BLaER1 treated with 17β-estradiol and CSF1 and Interleukin-3, amounts not matched to agents 10 nM and 100 nM (cell line): ENCODE measurements around the gene SCN1B.
"Not testable (repeated sequence)": the region's sequence is repeated elsewhere in the genome, so short reads cannot be mapped to it uniquely, and the experiment has no call there.

ENCODE experiments used
- H3K27ac ChIP-seq, 11 experiments: shearing (Covaris generic); formaldehyde crosslinking; 2 replicates each; pipeline ENCODE4 v1.8.1; 2022
- H3K27me3 ChIP-seq, 11 experiments: shearing (Covaris generic); formaldehyde crosslinking; 2 replicates each; pipeline ENCODE4 v1.8.1; 2022
- H3K36me3 ChIP-seq, 11 experiments: shearing (Covaris generic); formaldehyde crosslinking; 2 replicates each; pipeline ENCODE4 v1.8.1; 2022
- H3K4me1 ChIP-seq, 10 experiments: shearing (Covaris generic); formaldehyde crosslinking; 2 replicates each; pipeline ENCODE4 v1.8.1; 2022
- H3K4me2 ChIP-seq, 11 experiments: shearing (Covaris generic); formaldehyde crosslinking; 2 replicates each; pipeline ENCODE4 v1.8.1; 2022
- H3K4me3 ChIP-seq, 10 experiments: shearing (Covaris generic); formaldehyde crosslinking; 2 replicates each; pipeline ENCODE4 v1.8.1; 2022
- H3K9ac ChIP-seq, 11 experiments: shearing (Covaris generic); formaldehyde crosslinking; 2 replicates each; pipeline ENCODE4 v1.8.1; 2022
- H3K9me3 ChIP-seq, 11 experiments: shearing (Covaris generic); formaldehyde crosslinking; replicated peaks in 1 of 11; 2 replicates each; pipeline ENCODE4 v1.8.1; 2022
- H4K20me1 ChIP-seq, 11 experiments: shearing (Covaris generic); formaldehyde crosslinking; 2 replicates each; pipeline ENCODE4 v1.8.1; 2022
- Cebpa-rat ChIP-seq, 11 experiments: shearing (Covaris generic); IDR thresholded peaks; 2 replicates each; pipeline ENCODE4 v1.8.1; 2022

The SCN1B gene

GRCh38 chr19:35025969-35026368 is 4.3 kb upstream of the SCN1B start:
- H4K20me1 ChIP-seq: peaks cover 0 to 83% (median 30%) of the 10 kb centered on the region in 11 experiments; a peak in 16 of 22 replicates
- no peak for TF ChIP-seq Cebpa-rat (IDR thresholded peaks at IDR 0.05)
- peaks cover 0 to 29% (median 24%) of the 10 kb centered on the region in 11 experiments; a peak in 17 of 22 replicates for H3K27me3 ChIP-seq
- H3K36me3 ChIP-seq: peaks cover 69 to 78% (median 75%) of the 10 kb centered on the region in 11 experiments
- no peaks in the 10 kb centered on the region for H3K9me3 ChIP-seq
- no peak overlapping the region for H3K4me2 ChIP-seq
- H3K4me1 ChIP-seq: peaks cover 5 to 32% (median 9%) of the 10 kb centered on the region in 10 experiments; a peak in 18 of 20 replicates
- H3K27ac ChIP-seq: no peak overlapping the region
- H3K4me3 ChIP-seq: no peak overlapping the region
- no peak overlapping the region for H3K9ac ChIP-seq

GRCh38 chr19:35026418-35026817 is 3.9 kb upstream of the SCN1B start:
- no peak overlapping the region for H3K9ac ChIP-seq
- no peak overlapping the region for H3K27ac ChIP-seq
- H3K9me3 ChIP-seq: no peaks in the 10 kb centered on the region
- peaks cover 0 to 79% (median 30%) of the 10 kb centered on the region in 11 experiments; a peak in 16 of 22 replicates for H4K20me1 ChIP-seq
- H3K4me1 ChIP-seq: peaks cover 6 to 34% (median 13%) of the 10 kb centered on the region in 10 experiments; a peak in 18 of 20 replicates
- peaks cover 0 to 34% (median 28%) of the 10 kb centered on the region in 11 experiments; a peak in 18 of 22 replicates for H3K27me3 ChIP-seq
- peaks cover 65 to 73% (median 70%) of the 10 kb centered on the region in 11 experiments for H3K36me3 ChIP-seq
- H3K4me2 ChIP-seq: no peak overlapping the region
- H3K4me3 ChIP-seq: no peak overlapping the region
- TF ChIP-seq Cebpa-rat (IDR thresholded peaks at IDR 0.05): no peak

DNA sequence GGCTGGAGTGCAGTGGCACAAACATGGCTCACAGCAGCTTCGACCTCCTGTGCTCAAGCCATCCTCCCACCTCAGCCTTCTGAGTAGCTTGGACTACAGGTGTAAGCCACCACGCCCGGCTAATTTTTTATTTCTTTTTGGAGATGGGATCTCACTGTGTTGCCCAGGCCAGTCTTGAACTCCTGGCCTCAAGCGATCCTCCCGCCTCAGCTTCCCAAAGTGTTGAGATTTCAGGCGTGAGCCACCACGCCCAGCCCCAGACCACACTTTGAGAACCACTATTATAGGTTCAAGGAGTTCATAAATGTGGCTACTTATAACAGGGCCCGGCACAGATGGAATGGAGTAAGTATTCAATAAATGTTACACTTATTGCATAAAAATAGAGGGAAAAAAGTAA is 3.3 kb upstream of the SCN1B start:
- Histone ChIP-seq H3K27ac (no peak overlapping the region), H3K4me1 (peaks cover 6 to 37% (median 17%) of the 10 kb centered on the region in 10 experiments; a peak in 18 of 20 replicates), H4K20me1 (peaks cover 0 to 73% (median 30%) of the 10 kb centered on the region in 11 experiments; a peak in 16 of 22 replicates), H3K9me3 (no peaks in the 10 kb centered on the region), H3K4me2 (no peak overlapping the region), H3K27me3 (peaks cover 0 to 40% (median 34%) of the 10 kb centered on the region in 11 experiments; a peak in 18 of 22 replicates), H3K36me3 (peaks cover 59 to 67% (median 64%) of the 10 kb centered on the region in 11 experiments), H3K9ac (no peak overlapping the region), H3K4me3 (no peak overlapping the region)
- no peak for TF ChIP-seq Cebpa-rat (IDR thresholded peaks at IDR 0.05)

DNA sequence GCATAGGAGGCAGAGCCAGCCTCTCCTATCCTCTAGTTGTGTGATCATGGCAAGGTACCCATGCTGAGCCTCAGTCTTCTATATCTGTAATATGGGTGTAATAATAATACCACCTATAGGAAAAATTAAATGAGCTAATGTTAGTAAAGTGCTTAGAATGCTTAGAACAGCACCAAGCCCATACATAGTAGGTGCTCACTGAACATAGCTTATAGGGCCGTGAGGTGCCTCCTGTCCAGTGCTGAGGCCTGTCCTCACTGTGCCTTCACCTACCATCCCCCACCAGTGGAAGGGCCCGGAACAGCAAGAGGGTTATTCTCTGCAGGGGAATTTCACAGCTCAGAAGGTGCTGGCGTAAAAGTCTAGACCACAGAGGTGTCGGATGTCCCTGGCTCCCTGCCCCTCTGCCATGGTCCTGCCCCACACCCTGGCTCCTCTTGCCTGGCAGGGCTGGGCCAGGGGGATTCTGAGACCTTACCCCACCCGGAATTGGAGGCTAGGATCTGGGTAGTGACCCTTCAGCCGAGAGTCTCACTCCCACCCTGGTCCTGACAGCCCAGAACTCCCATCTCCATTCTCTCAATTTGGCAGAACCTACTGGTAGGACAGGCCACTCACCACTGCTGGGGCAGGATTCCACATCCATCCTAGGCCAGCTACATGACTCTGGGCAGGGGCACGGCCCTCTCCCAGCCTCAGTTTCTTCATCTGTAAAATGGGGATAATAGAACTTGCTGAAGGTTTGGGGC is 2.2 kb upstream of the SCN1B start:
- peaks cover 51 to 58% (median 55%) of the 10 kb centered on the region in 11 experiments for H3K36me3 ChIP-seq
- H3K9me3 ChIP-seq: no peaks in the 10 kb centered on the region

DNA sequence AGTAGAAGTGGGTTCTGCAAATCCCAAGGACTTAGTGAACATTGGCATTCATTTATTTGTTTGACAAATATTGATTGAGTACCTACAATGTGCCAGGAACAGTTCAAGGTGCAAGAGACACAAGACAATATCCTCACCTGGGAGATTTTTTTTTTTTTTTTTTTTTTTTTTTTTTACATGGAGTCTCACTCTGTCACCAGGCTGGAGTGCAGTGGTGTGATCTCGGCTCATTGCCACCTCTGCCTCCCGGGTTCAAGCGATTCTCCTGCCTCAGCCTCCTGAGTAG is 1.7 kb upstream of the SCN1B start:
- Histone ChIP-seq H3K4me1 (peaks cover 14 to 39% (median 30%) of the 10 kb centered on the region in 10 experiments), H3K36me3 (peaks cover 49 to 58% (median 51%) of the 10 kb centered on the region in 11 experiments), H3K27me3 (peaks cover 0 to 52% (median 42%) of the 10 kb centered on the region in 11 experiments; a peak in 18 of 22 replicates), H4K20me1 (peaks cover 0 to 61% (median 28%) of the 10 kb centered on the region in 11 experiments; a peak in 17 of 22 replicates)
- H3K27ac ChIP-seq, H3K4me2 ChIP-seq, H3K9ac ChIP-seq, H3K9me3 ChIP-seq, H3K4me3 ChIP-seq: not testable (repeated sequence)

More for the DNA sequence above, 2.2 kb upstream of the SCN1B start:
- H4K20me1 ChIP-seq: peaks cover 0 to 66% (median 30%) of the 10 kb centered on the region in 11 experiments; a peak in 17 of 22 replicates
- H3K4me2 ChIP-seq: no peak overlapping the region
- no peak overlapping the region for H3K9ac ChIP-seq
- TF ChIP-seq Cebpa-rat (IDR thresholded peaks at IDR 0.05): no peak
- peaks cover 0 to 50% (median 42%) of the 10 kb centered on the region in 11 experiments; a peak in 18 of 22 replicates for H3K27me3 ChIP-seq
- no peak overlapping the region for H3K27ac ChIP-seq
- H3K4me1 ChIP-seq: peaks cover 9 to 39% (median 24%) of the 10 kb centered on the region in 10 experiments
- no peak overlapping the region for H3K4me3 ChIP-seq

DNA sequence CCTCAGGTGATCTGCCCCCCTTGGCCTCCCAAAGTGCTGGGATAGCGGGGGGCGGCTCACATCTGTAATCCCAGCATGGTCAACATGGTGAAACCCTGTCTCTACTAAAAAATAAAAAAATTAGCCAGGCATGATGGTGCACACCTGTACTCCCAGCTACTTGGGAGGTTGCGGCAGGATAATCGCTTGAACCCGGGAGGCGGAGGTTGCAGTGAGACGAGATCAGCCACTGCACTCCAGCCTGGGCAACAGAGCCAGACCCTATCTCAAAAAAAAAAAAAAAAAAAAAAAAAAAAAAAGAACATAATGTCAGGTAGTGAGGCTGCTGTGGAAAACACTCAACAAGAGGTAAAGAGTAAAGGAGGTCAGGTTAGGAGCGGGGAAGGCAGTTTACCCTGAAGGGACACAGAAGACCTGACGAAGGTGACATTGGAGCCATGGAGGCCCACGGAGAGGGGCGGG is 964 bp upstream of the SCN1B start:
- peak overlapping the region in 1 of 10 experiments; percentile 82; a peak in 1 of 20 replicates for H3K4me3 ChIP-seq
- peaks cover 0 to 54% (median 21%) of the 10 kb centered on the region in 11 experiments; a peak in 15 of 22 replicates for H4K20me1 ChIP-seq
- H3K36me3 ChIP-seq: peaks cover 41 to 58% (median 45%) of the 10 kb centered on the region in 11 experiments
- H3K4me1 ChIP-seq: peaks cover 22 to 44% (median 37%) of the 10 kb centered on the region in 10 experiments
- not testable (repeated sequence) for H3K9ac ChIP-seq, H3K27ac ChIP-seq, H3K9me3 ChIP-seq
- H3K27me3 ChIP-seq: peaks cover 0 to 52% (median 42%) of the 10 kb centered on the region in 11 experiments; a peak in 18 of 22 replicates
- peak overlapping the region; percentile 93 to 99 (median 95); a peak in 20 of 22 replicates for H3K4me2 ChIP-seq

DNA sequence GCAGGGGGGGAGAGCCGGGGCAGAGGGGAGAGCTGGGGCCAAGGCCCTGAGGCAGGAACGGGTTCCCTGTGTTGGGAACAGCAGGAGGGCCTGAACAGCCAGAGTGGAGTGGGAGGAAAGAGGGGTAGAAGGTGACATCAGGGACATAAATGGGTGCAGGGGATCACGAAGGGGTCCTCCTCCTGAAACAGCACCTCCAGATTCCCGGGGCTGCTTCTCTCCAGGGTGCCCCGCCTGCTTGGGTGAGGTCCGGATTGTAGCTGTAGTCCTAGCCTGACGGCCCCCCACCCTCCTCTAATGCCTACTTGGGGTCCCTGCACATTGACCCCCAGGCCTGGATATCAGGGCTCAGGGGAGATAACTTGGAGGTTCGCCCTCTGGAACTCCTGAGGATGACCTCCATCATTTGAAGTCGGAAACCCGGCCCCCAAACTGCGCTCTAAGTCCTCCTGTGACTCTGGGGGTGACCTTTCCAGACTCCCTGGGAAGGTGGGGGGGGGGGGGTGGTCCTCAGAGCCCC is 473 bp upstream of the SCN1B start:
- Histone ChIP-seq H3K4me1 (peaks cover 27 to 49% (median 42%) of the 10 kb centered on the region in 10 experiments), H3K4me3 (peak overlapping the region; percentile 71 to 90 (median 80)), H4K20me1 (peaks cover 0 to 49% (median 21%) of the 10 kb centered on the region in 11 experiments; a peak in 15 of 22 replicates), H3K36me3 (peaks cover 37 to 58% (median 41%) of the 10 kb centered on the region in 11 experiments), H3K27ac (peak overlapping the region in 6 of 11 experiments; percentile 20 to 75 (median 62); a peak in 8 of 22 replicates), H3K4me2 (peak overlapping the region; percentile 93 to 99 (median 95)), H3K9me3 (no peaks in the 10 kb centered on the region), H3K27me3 (peaks cover 0 to 52% (median 42%) of the 10 kb centered on the region in 11 experiments; a peak in 18 of 22 replicates), H3K9ac (peak overlapping the region; percentile 65 to 82 (median 80); a peak in 21 of 22 replicates)
- TF ChIP-seq Cebpa-rat (IDR thresholded peaks at IDR 0.05): no peak

DNA sequence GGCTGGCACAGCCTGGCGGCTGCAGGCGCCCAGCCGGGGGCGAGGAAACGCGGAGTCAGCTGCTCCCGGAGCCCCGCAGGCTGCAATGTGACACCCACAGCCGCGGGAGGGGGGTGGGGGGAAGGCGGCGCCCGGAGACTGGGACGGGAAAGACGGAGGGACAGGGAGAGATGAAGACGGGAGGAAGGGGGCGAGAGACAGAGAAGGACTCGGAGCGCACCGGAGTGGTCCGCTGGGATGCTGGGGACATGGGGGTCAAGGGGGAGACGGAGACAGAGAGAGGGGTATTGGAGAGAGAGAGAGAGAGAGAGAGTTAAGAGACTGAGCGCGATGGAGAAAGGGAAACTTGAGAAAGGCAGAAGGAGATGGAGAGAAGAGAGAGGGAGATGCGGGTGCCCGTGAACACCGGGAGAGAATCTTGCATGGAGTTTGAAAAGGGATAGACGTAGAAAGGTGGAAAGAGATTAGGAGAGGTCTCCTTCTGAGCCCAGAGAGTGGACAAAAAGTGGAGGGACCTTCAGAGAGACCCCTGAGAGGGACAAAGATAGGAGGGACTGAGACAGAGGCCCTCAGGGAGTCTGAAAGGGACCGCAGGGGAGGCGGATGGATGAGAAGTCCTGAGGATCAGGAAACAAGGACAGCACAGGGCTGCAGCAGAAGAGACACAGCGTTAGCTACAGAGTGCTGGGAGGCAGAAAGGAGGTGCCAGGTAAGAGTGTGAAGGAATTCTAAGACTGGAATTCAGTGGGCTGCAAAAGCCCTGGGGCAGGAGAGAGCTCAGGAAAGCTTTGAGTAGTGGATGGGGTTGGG is 1.0 kb downstream of the SCN1B start:
- Histone ChIP-seq H3K4me1 (peaks cover 40 to 64% (median 54%) of the 10 kb centered on the region in 10 experiments), H4K20me1 (peaks cover 0 to 34% (median 20%) of the 10 kb centered on the region in 11 experiments; a peak in 15 of 22 replicates), H3K36me3 (peaks cover 22 to 58% (median 26%) of the 10 kb centered on the region in 11 experiments), H3K27me3 (peaks cover 0 to 52% (median 42%) of the 10 kb centered on the region in 11 experiments; a peak in 18 of 22 replicates), H3K9me3 (no peaks in the 10 kb centered on the region), H3K27ac (peak overlapping the region in 6 of 11 experiments; percentile 43 to 75 (median 68); a peak in 8 of 22 replicates), H3K4me3 (peak overlapping the region; percentile 71 to 90 (median 80)), H3K4me2 (peak overlapping the region; percentile 93 to 99 (median 95)), H3K9ac (peak overlapping the region; percentile 65 to 82 (median 80); a peak in 19 of 22 replicates)
- TF ChIP-seq Cebpa-rat (IDR thresholded peaks at IDR 0.05): no peak
